ENCODE data around the gene TMEM143.
"Not testable (repeated sequence)": the region's sequence is repeated elsewhere in the genome, so short reads cannot be mapped to it uniquely, and the experiment has no call there.

Gene TMEM143

GRCh38 chr19:48378194-48378570 lies 14.4 kb upstream of the TMEM143 start:
- no peak for DNase-seq (ENCODE audit: low read depth)
- TF ChIP-seq CTCF (conservative IDR thresholded peaks at IDR 0.05; ENCODE audit: low read length), result no peak
- H3K4me3 ChIP-seq (ENCODE audit: low read length), result no peak overlapping the region

- no peak for TF ChIP-seq CTCF (conservative IDR thresholded peaks at IDR 0.05; ENCODE audit: low read length)
- no peak for DNase-seq (ENCODE audit: low read depth)
- H3K4me3 ChIP-seq (ENCODE audit: low read length), result no peak overlapping the region
These were observed 9.8 kb upstream of the TMEM143 start for GRCh38 chr19:48373567-48373966.

- H3K4me3 ChIP-seq (ENCODE audit: low read length), result no peak overlapping the region
- no peak for TF ChIP-seq CTCF (conservative IDR thresholded peaks at IDR 0.05; ENCODE audit: low read length)
- no peak for DNase-seq (ENCODE audit: low read depth)
These were observed 9.2 kb upstream of the TMEM143 start for GRCh38 chr19:48372904-48373303.

GRCh38 chr19:48371771-48372170 lies 8.0 kb upstream of the TMEM143 start:
- not testable (repeated sequence) for H3K4me3 ChIP-seq (ENCODE audit: low read length); DNase-seq (ENCODE audit: low read depth)

GRCh38 chr19:48371367-48371766 lies 7.6 kb upstream of the TMEM143 start:
- H3K4me3 ChIP-seq (ENCODE audit: low read length), result no peak overlapping the region
- TF ChIP-seq CTCF (conservative IDR thresholded peaks at IDR 0.05; ENCODE audit: low read length), result no peak
- no peak for DNase-seq (ENCODE audit: low read depth)

- H3K4me3 ChIP-seq (ENCODE audit: low read length), result no peak overlapping the region
- TF ChIP-seq CTCF (conservative IDR thresholded peaks at IDR 0.05; ENCODE audit: low read length), result no peak
- DNase-seq (ENCODE audit: low read depth), result no peak
These were observed 7.2 kb upstream of the TMEM143 start for GRCh38 chr19:48370955-48371354.

GRCh38 chr19:48368936-48369335 lies 5.2 kb upstream of the TMEM143 start:
- no peak for TF ChIP-seq CTCF (conservative IDR thresholded peaks at IDR 0.05; ENCODE audit: low read length)
- DNase-seq (ENCODE audit: low read depth), result no peak
- no peak overlapping the region for H3K4me3 ChIP-seq (ENCODE audit: low read length)

- no peak overlapping the region for H3K4me3 ChIP-seq (ENCODE audit: low read length)
- TF ChIP-seq CTCF (conservative IDR thresholded peaks at IDR 0.05; ENCODE audit: low read length), result no peak
- no peak for DNase-seq (ENCODE audit: low read depth)
These were observed 4.1 kb upstream of the TMEM143 start for GRCh38 chr19:48367855-48368254.

Data from AG10803 (cell line).